ENCODE data around the gene ZNF462.

ZNF462 gene

GRCh38 chr9:106864373-106865143, 1.6 kb downstream of the ZNF462 start:
- peak in 13 of 51 donors; percentile 13 to 79 (median 50) for DNase-seq

- no peak for DNase-seq
Measured at GRCh38 chr9:106866243-106866642, 3.3 kb downstream of the ZNF462 start.

- no peak for DNase-seq
Measured at GRCh38 chr9:106867286-106867685, 4.3 kb downstream of the ZNF462 start.

- DNase-seq = no peak
Measured at GRCh38 chr9:106868087-106868486, 5.1 kb downstream of the ZNF462 start.

GRCh38 chr9:106868565-106868964, 5.6 kb downstream of the ZNF462 start:
- DNase-seq = peak in 1 of 51 donors; percentile 5

- peak in 1 of 51 donors; percentile 12 for DNase-seq
Measured at GRCh38 chr9:106869028-106869427, 6.1 kb downstream of the ZNF462 start.

- DNase-seq = no peak
Measured at GRCh38 chr9:106869458-106869857, 6.5 kb downstream of the ZNF462 start.

- DNase-seq = no peak
Measured at GRCh38 chr9:106872641-106873040, 9.7 kb downstream of the ZNF462 start.

- peak in 2 of 51 donors; percentile 21 to 22 for DNase-seq
Measured at GRCh38 chr9:106874031-106874430, 11.1 kb downstream of the ZNF462 start.

- DNase-seq = no peak
Measured at GRCh38 chr9:106874652-106875051, 11.7 kb downstream of the ZNF462 start.

GRCh38 chr9:106875529-106875928, 12.6 kb downstream of the ZNF462 start:
- DNase-seq = no peak

- DNase-seq = no peak
Measured at GRCh38 chr9:106877345-106877744, 14.4 kb downstream of the ZNF462 start.

- DNase-seq = no peak
Measured at GRCh38 chr9:106878081-106878837, 15.3 kb downstream of the ZNF462 start.

- DNase-seq = peak in 22 of 51 donors; percentile 7 to 75 (median 32)
Measured at GRCh38 chr9:106878934-106879333, 16.0 kb downstream of the ZNF462 start.

GRCh38 chr9:106879439-106879882, 16.5 kb downstream of the ZNF462 start:
- peak in 14 of 51 donors; percentile 5 to 82 (median 23) for DNase-seq

- DNase-seq = no peak
Measured at GRCh38 chr9:106880081-106880480, 17.1 kb downstream of the ZNF462 start.

- no peak for DNase-seq
Measured at GRCh38 chr9:106880863-106881262, 17.9 kb downstream of the ZNF462 start.

- no peak for DNase-seq
Measured at GRCh38 chr9:106883030-106883429, 20.1 kb downstream of the ZNF462 start.

- DNase-seq = no peak
Measured at GRCh38 chr9:106883626-106884190, 20.7 kb downstream of the ZNF462 start.

GRCh38 chr9:106885451-106885850, 22.5 kb downstream of the ZNF462 start:
- DNase-seq = no peak

GRCh38 chr9:106886111-106887046, 23.4 kb downstream of the ZNF462 start:
- DNase-seq = no peak
